Measurements from ENCODE around the gene TENM4.

TENM4 gene

GRCh38 chr11:78972590-78972989 is 468.2 kb downstream of the TENM4 start:
- no peak for DNase-seq (ENCODE audit: low read depth)

GRCh38 chr11:78972177-78972576 is 468.7 kb downstream of the TENM4 start:
- no peak for DNase-seq (ENCODE audit: low read depth)

GRCh38 chr11:78967811-78968210 is 473.0 kb downstream of the TENM4 start:
- no peak for DNase-seq (ENCODE audit: low read depth)

GRCh38 chr11:78965432-78965831 is 475.4 kb downstream of the TENM4 start:
- no peak for DNase-seq (ENCODE audit: low read depth)

GRCh38 chr11:78961937-78962701 is 478.7 kb downstream of the TENM4 start:
- DNase-seq (ENCODE audit: low read depth), result no peak

- DNase-seq (ENCODE audit: low read depth), result no peak
These were observed 479.6 kb downstream of the TENM4 start for GRCh38 chr11:78961247-78961646.

GRCh38 chr11:78958444-78958843 is 482.4 kb downstream of the TENM4 start:
- DNase-seq (ENCODE audit: low read depth), result no peak

- no peak for DNase-seq (ENCODE audit: low read depth)
These were observed 483.2 kb downstream of the TENM4 start for GRCh38 chr11:78957476-78958245.

- no peak for DNase-seq (ENCODE audit: low read depth)
These were observed 486.1 kb downstream of the TENM4 start for GRCh38 chr11:78954696-78955095.

GRCh38 chr11:78954261-78954660 is 486.6 kb downstream of the TENM4 start:
- DNase-seq (ENCODE audit: low read depth), result no peak

- DNase-seq (ENCODE audit: low read depth), result no peak
These were observed 487.9 kb downstream of the TENM4 start for GRCh38 chr11:78952890-78953289.

GRCh38 chr11:78952175-78952574 is 488.7 kb downstream of the TENM4 start:
- DNase-seq (ENCODE audit: low read depth), result no peak

GRCh38 chr11:78949976-78950690 is 490.7 kb downstream of the TENM4 start:
- DNase-seq (ENCODE audit: low read depth), result no peak

GRCh38 chr11:78946945-78947902 is 493.6 kb downstream of the TENM4 start:
- no peak for DNase-seq (ENCODE audit: low read depth)

- no peak for DNase-seq (ENCODE audit: low read depth)
These were observed 497.0 kb downstream of the TENM4 start for GRCh38 chr11:78943841-78944240.

- DNase-seq (ENCODE audit: low read depth), result no peak
These were observed 497.7 kb downstream of the TENM4 start for GRCh38 chr11:78943154-78943553.

- no peak for DNase-seq (ENCODE audit: low read depth)
These were observed 499.5 kb downstream of the TENM4 start for GRCh38 chr11:78941226-78941851.

- DNase-seq (ENCODE audit: low read depth), result no peak
These were observed 500.2 kb downstream of the TENM4 start for GRCh38 chr11:78940500-78941225.

- no peak for DNase-seq (ENCODE audit: low read depth)
These were observed 501.9 kb downstream of the TENM4 start for GRCh38 chr11:78938971-78939370.

- DNase-seq (ENCODE audit: low read depth), result no peak
These were observed 502.8 kb downstream of the TENM4 start for GRCh38 chr11:78938036-78938435.
